Erythroblast (primary cell): Measurements from ENCODE around the gene KDM4C.

Experiments used
- GATA1 ChIP-seq: IDR thresholded peaks from 2 replicates; pipeline ENCODE4 v1.6.1; 2011; ENCODE audit warnings: low read depth, mild to moderate bottlenecking, control low read depth, low read length, moderate library complexity
- POLR2A ChIP-seq: IDR thresholded peaks from 2 replicates; pipeline ENCODE4 v1.6.1; 2011; ENCODE audit warnings: mild to moderate bottlenecking, low read length

- TF ChIP-seq POLR2A (no peak), GATA1 (no peak)
These were observed 129.3 kb downstream of the KDM4C start for GRCh38 chr9:6887051-6887450.
